Transverse colon (tissue), 4 donors: ENCODE measurements around the gene LEMD1. TPM values are rescaled to one million over a fixed set of nuclear protein-coding genes. Genes with fewer than 3 reads are reported as not detected.
A peak's percentile ranks its signal among the peaks of the same experiment; 100 is the strongest.

Source experiments
- DNase-seq: peaks from one replicate; pipeline ENCODE4 v3.0.0-alpha.2; 2019
- H3K27ac ChIP-seq, 4 donors: fragments of 200-600 bp; sonication (generic); 2 replicates each; pipeline ENCODE4 v1.5.1; 2016 to 2018; ENCODE audit warnings: inconsistent platforms in 4 of 4
- H3K27me3 ChIP-seq: fragments of 200-600 bp; sonication (generic); 2 replicates; pipeline ENCODE4 v1.5.1; 2017; ENCODE audit warnings: inconsistent platforms
- H3K36me3 ChIP-seq, 4 donors: fragments of 200-600 bp; sonication (generic); 2 replicates each; pipeline ENCODE4 v1.5.1; 2017 to 2019; ENCODE audit warnings: inconsistent platforms in 4 of 4
- H3K4me1 ChIP-seq, 4 donors: fragments of 200-600 bp; sonication (generic); 2 replicates each; pipeline ENCODE4 v1.5.1; 2017 to 2020; ENCODE audit warnings: inconsistent platforms in 4 of 4
- H3K4me3 ChIP-seq, 4 donors: fragments of 200-600 bp; sonication (generic); 1 replicate in 1 of 4; 2 replicates in 3 of 4; pipeline versions ENCODE4 v1.5.1 to v1.6.1; 2017 to 2019; ENCODE audit warnings: inconsistent platforms in 4 of 4
- H3K9me3 ChIP-seq, 2 donors: fragments of 200-600 bp; sonication (generic); 2 replicates each; pipeline ENCODE4 v1.5.1; 2017 to 2019; ENCODE audit warnings: inconsistent platforms in 2 of 2
- CTCF ChIP-seq, 5 experiments: fragments of 200-600 bp in 3 of 5; fragments of 450-650 bp in 2 of 5; sonication (generic) in 3 of 5; IDR thresholded peaks; 1 replicate in 2 of 5; 2 replicates in 3 of 5; pipeline ENCODE4 v1.5.1; 2016 to 2017; ENCODE audit warnings: antibody characterized with exemption in 5 of 5, inconsistent platforms in 3 of 5, mild to moderate bottlenecking in 2 of 5, moderate library complexity in 1 of 5
- EP300 ChIP-seq: sonication (generic); formaldehyde crosslinking; IDR thresholded peaks from one replicate; pipeline ENCODE4 v1.6.1; 2017; ENCODE audit warnings: antibody characterized with exemption, low read depth
- POLR2A ChIP-seq: fragments of 450-650 bp; IDR thresholded peaks from one replicate; pipeline ENCODE4 v1.6.1; 2016; ENCODE audit warnings: antibody characterized with exemption, mild to moderate bottlenecking, moderate library complexity
- POLR2AphosphoS5 ChIP-seq, 3 donors: sonication (generic); formaldehyde crosslinking; IDR thresholded peaks; one replicate each; pipeline ENCODE4 v1.6.1; 2016; ENCODE audit warnings: antibody characterized with exemption in 3 of 3
- WGBS, 2 donors: methylation state at CpG; one replicate each; pipeline ENCODE4 v1.1.5; 2018; ENCODE audit warnings: low coverage in 1 of 2; 5-methylcytosine and 5-hydroxymethylcytosine counted together
- in situ Hi-C, 4 donors: fragments of 200-750 bp; cut with MboI; loops; one replicate each; pipeline versions ENCODE4 v1.15.0 to v1.15.1; 2017; ENCODE audit warnings: low sequenced_read_pairs in 3 of 4, low pct_ligation_motif_present in 1 of 4, low pct_unique_long_range_greater_than_20kb in 1 of 4
- intact Hi-C: fragments of 100-400 bp; cut with DNase I; formaldehyde crosslinking; loops from one replicate; pipeline ENCODE4 v1.15.1; 2023; ENCODE audit warnings: low total_unique reads
- total RNA-seq, 4 donors: library from RNA; depleted of rRNA; stranded (reverse); fragments of >200 nt; gene quantifications; one replicate each; pipeline ENCODE4 v1.1.0, GENCODE V29; 2016

Gene LEMD1
- total RNA-seq, 4 donors from 2014 or later, result not detected

- Histone ChIP-seq H3K9me3 (no peaks in the 10 kb centered on the region), H3K4me1 (peaks cover 9 to 21% (median 17%) of the 10 kb centered on the region in 4 donors), H3K27ac (no peak overlapping the region), H3K27me3 (peaks cover 96% of the 10 kb centered on the region), H3K4me3 (no peak overlapping the region), H3K36me3 (no peaks in the 10 kb centered on the region)
- no peak for DNase-seq
- in situ Hi-C loops (no loop called here), intact Hi-C loops (no loop called here)
- TF ChIP-seq EP300 (no peak), POLR2A (no peak), POLR2AphosphoS5 (IDR thresholded peaks at IDR 0.05) (no peak), CTCF (IDR thresholded peaks at IDR 0.05) (no peak)
- WGBS, 2 donors, result 51 to 59% methylated on average over 6 of the region's 6 CpGs
Measured at GRCh38 chr1:205458777-205459566, 37.1 kb upstream of the LEMD1 start.

GRCh38 chr1:205456868-205457745 lies 35.3 kb upstream of the LEMD1 start:
- Histone ChIP-seq H3K27ac (no peak overlapping the region), H3K4me1 (peaks cover 9 to 21% (median 17%) of the 10 kb centered on the region in 4 donors), H3K4me3 (peak overlapping the region in 2 of 4 donors; percentile 20 to 35), H3K36me3 (no peaks in the 10 kb centered on the region), H3K9me3 (no peaks in the 10 kb centered on the region), H3K27me3 (peaks cover 100% of the 10 kb centered on the region)
- no peak for DNase-seq
- in situ Hi-C loops (no loop called here), intact Hi-C loops (no loop called here)
- no peak for TF ChIP-seq POLR2A
- no peak for TF ChIP-seq EP300
- TF ChIP-seq CTCF (IDR thresholded peaks at IDR 0.05), result no peak
- no peak for TF ChIP-seq POLR2AphosphoS5 (IDR thresholded peaks at IDR 0.05)
- WGBS, 2 donors, result 0 to 3% methylated on average over 5 to 42 of the region's 74 CpGs

GRCh38 chr1:205456383-205456867 lies 34.6 kb upstream of the LEMD1 start:
- 3% methylated on average over 42 of the region's 47 CpGs; no CpG with 5 or more reads in 1 of the 2 donors for WGBS, 2 donors
- Histone ChIP-seq H3K9me3 (no peaks in the 10 kb centered on the region), H3K27ac (no peak overlapping the region), H3K27me3 (peaks cover 100% of the 10 kb centered on the region), H3K4me1 (peaks cover 9 to 21% (median 17%) of the 10 kb centered on the region in 4 donors), H3K4me3 (peak overlapping the region in 2 of 4 donors; percentile 20 to 35), H3K36me3 (no peaks in the 10 kb centered on the region)
- TF ChIP-seq POLR2AphosphoS5 (IDR thresholded peaks at IDR 0.05) (no peak), POLR2A (no peak), EP300 (no peak), CTCF (IDR thresholded peaks at IDR 0.05) (no peak)
- DNase-seq, result no peak
- intact Hi-C loops, result no loop called here
- in situ Hi-C loops, result no loop called here
